K562 (cell line): ENCODE measurements around the gene XRN1. TPM values are rescaled to one million over a fixed set of nuclear protein-coding genes. Genes with fewer than 3 reads are reported as not detected.

Source experiments
- ATAC-seq: fragments of 200-7000 bp; cut with Tn5 transposase; 3 replicates; pipeline ENCODE4 v1.9.1; 2020; ENCODE audit warnings: moderate library complexity
- BruUV-seq: library from RNA; stranded (reverse); fragments of 400-500 nt; replicated peaks from 2 replicates; lab custom pipeline; 2021; lab: Mats Ljungman, UMichigan
- CTCF ChIA-PET: fragments of 300-600 bp; formaldehyde crosslinking; extraction: SDS; loops from one replicate; lab custom pipeline; 2021; ENCODE audit warnings: low intra/inter-chr PET ratio; lab: Yijun Ruan, JAX
- POLR2A ChIA-PET: fragments of 300-600, 350-650 bp; sonication (Branson Sonifier 250); formaldehyde crosslinking; extraction: SDS; loops from one replicate; lab custom pipeline; 2021; ENCODE audit warnings: antibody characterized with exemption, inconsistent platforms; lab: Yijun Ruan, JAX
- DNase-seq, 4 experiments: peaks; one replicate each; pipeline versions ENCODE4 v3.0.0 to v3.0.0-alpha.2; 2011 to 2018; ENCODE audit warnings: low spot score in 3 of 4, mixed read lengths in 3 of 4; ENCODE audit errors: extremely low read depth in 1 of 4
- FAIRE-seq: peaks from 2 replicates; lab custom pipeline; 2011; peaks lifted over from hg19 to GRCh38; lab: Jason Lieb, UNC
- H2AFZ ChIP-seq: 2 replicates; pipeline ENCODE4 v1.6.0; 2011; ENCODE audit warnings: low read depth, low read length, control low read depth, inconsistent platforms
- H3K27ac ChIP-seq: fragments of 200-600 bp; 3 replicates; pipeline ENCODE4 v1.8.0; 2011; ENCODE audit warnings: low read depth, mild to moderate bottlenecking, control low read depth, inconsistent platforms, low read length, moderate library complexity, mixed read lengths; ENCODE audit errors: extremely low read depth
- H3K27me3 ChIP-seq, 2 experiments: fragments of 300-600 bp in 1 of 2; 2 replicates in 1 of 2; 3 replicates in 1 of 2; pipeline versions ENCODE4 v1.6.0 to v1.8.0; 2011; ENCODE audit warnings: inconsistent platforms in 2 of 2, low read length in 2 of 2, mild to moderate bottlenecking in 1 of 2, mixed read lengths in 1 of 2, moderate library complexity in 1 of 2; ENCODE audit not compliant: control insufficient read depth in 2 of 2, insufficient read depth in 2 of 2
- H3K36me3 ChIP-seq: fragments of 300-600 bp; 3 replicates; pipeline ENCODE4 v1.8.0; 2011; ENCODE audit warnings: mild to moderate bottlenecking, low read length, inconsistent platforms; ENCODE audit not compliant: control insufficient read depth, insufficient read depth
- H3K4me1 ChIP-seq, 2 experiments: fragments of 200-600 bp in 1 of 2; replicated peaks in 1 of 2; 2 replicates in 1 of 2; 3 replicates in 1 of 2; pipeline versions ENCODE4 v1.5.1 to v1.8.0; 2011; ENCODE audit warnings: inconsistent platforms in 2 of 2, low read length in 2 of 2, mild to moderate bottlenecking in 1 of 2, mixed read lengths in 1 of 2, moderate library complexity in 1 of 2; ENCODE audit not compliant: control insufficient read depth in 2 of 2, insufficient read depth in 2 of 2
- H3K4me2 ChIP-seq: 2 replicates; pipeline ENCODE4 v1.6.1; 2011; ENCODE audit warnings: low read length, control low read depth, inconsistent platforms, mixed read lengths; ENCODE audit not compliant: insufficient read depth
- H3K4me3 ChIP-seq: fragments of 200-600 bp; sonication (generic), shearing (Covaris generic); 2 replicates; pipeline ENCODE4 v1.5.1; 2016; ENCODE audit warnings: control low read depth, inconsistent platforms
- H3K79me2 ChIP-seq: fragments of 200-600 bp; 3 replicates; pipeline ENCODE4 v1.8.0; 2011; ENCODE audit warnings: low read length, inconsistent platforms; ENCODE audit not compliant: control insufficient read depth, insufficient read depth
- H3K9ac ChIP-seq, 2 experiments: 2 replicates each; pipeline versions ENCODE4 v1.6.0 to v1.6.1; 2011; ENCODE audit warnings: low read depth in 2 of 2, low read length in 2 of 2, control low read depth in 1 of 2, inconsistent platforms in 1 of 2, mild to moderate bottlenecking in 1 of 2, mixed read lengths in 1 of 2; ENCODE audit not compliant: insufficient read depth in 1 of 2
- H3K9me1 ChIP-seq: one replicate; pipeline ENCODE4 v1.6.0; 2011; ENCODE audit warnings: inconsistent platforms, mild to moderate bottlenecking, low read length, moderate library complexity; ENCODE audit not compliant: control insufficient read depth, insufficient read depth
- H3K9me3 ChIP-seq: replicated peaks from 2 replicates; pipeline ENCODE4 v1.5.1; 2011; ENCODE audit warnings: low read depth, low read length, inconsistent platforms; ENCODE audit not compliant: control insufficient read depth, insufficient read depth
- H4K20me1 ChIP-seq: replicated peaks from 2 replicates; pipeline ENCODE4 v1.6.1; 2011; ENCODE audit warnings: low read length, inconsistent platforms, mixed read lengths; ENCODE audit not compliant: control insufficient read depth, insufficient read depth
- E2F3 ChIP-seq: fragments of 250-450 bp; sonication (Bioruptor Pico); IDR thresholded peaks from 2 replicates; pipeline ENCODE4 v1.4.0; 2020; ENCODE audit warnings: mild to moderate bottlenecking
- ELF1 ChIP-seq: fragments of 200-800 bp; sonication (Bioruptor generic); IDR thresholded peaks from 2 replicates; pipeline ENCODE4 v1.6.1; 2016; ENCODE audit warnings: missing genetic modification characterization, missing compliant biosample characterization
- SIRT6 ChIP-seq: IDR thresholded peaks from one replicate; pipeline ENCODE4 v1.6.1; 2012; ENCODE audit warnings: low read depth, mild to moderate bottlenecking, control low read depth, inconsistent platforms, low read length, moderate library complexity
- SRF ChIP-seq, 2 experiments: fragments of 250-450, 450-650 bp in 1 of 2; sonication (Bioruptor Pico) in 1 of 2; sonication (generic) in 1 of 2; formaldehyde crosslinking; IDR thresholded peaks; 2 replicates each; pipeline versions ENCODE4 v1.5.0 to v1.5.1; 2020 to 2022; ENCODE audit warnings: mild to moderate bottlenecking in 1 of 2, missing genetic modification reagents in 1 of 2
- SRSF1 ChIP-seq: fragments of 200-400 bp; formaldehyde crosslinking; IDR thresholded peaks from 2 replicates; pipeline ENCODE4 v1.6.1; 2017; ENCODE audit warnings: mild to moderate bottlenecking, low read depth, low read length, moderate library complexity
- ZKSCAN1 ChIP-seq: fragments of 150-350 bp; IDR thresholded peaks from 2 replicates; pipeline ENCODE4 v1.6.1; 2016; ENCODE audit warnings: low read depth, low read length
- ZNF444 ChIP-seq: fragments of 250-450 bp; sonication (Bioruptor Pico); IDR thresholded peaks from 2 replicates; pipeline ENCODE4 v1.4.0; 2020; ENCODE audit warnings: mild to moderate bottlenecking, moderate library complexity
- ZNF609 ChIP-seq: sonication (generic); formaldehyde crosslinking; IDR thresholded peaks from 2 replicates; pipeline ENCODE4 v1.8.1; 2023; ENCODE audit warnings: missing genetic modification reagents, mild to moderate bottlenecking, borderline replicate concordance
- WGBS: fragments of 100-300 bp; shearing (Covaris generic); methylation state at CpG from one replicate; pipeline ENCODE4 v1.1.6; 2016; ENCODE audit warnings: low coverage, mixed read lengths; ENCODE audit not compliant: insufficient coverage; ENCODE audit errors: missing lambda C conversion rate; 5-methylcytosine and 5-hydroxymethylcytosine counted together
- in situ Hi-C: fragments of 300-500 bp; cut with MboI; formaldehyde crosslinking; loops from 4 replicates; pipeline ENCODE4 v1.15.0; 2018; ENCODE audit warnings: inconsistent platforms, mixed read lengths
- intact Hi-C: fragments of 100-400 bp; cut with micrococcal nuclease; formaldehyde crosslinking; loops from 2 replicates; pipeline ENCODE4 v1.14.2; 2022
- polyA plus RNA-seq, 8 experiments: library from polyadenylated mRNA; depleted of rRNA in 4 of 8; stranded (reverse) in 5 of 8; unstranded in 3 of 8; fragments of >200 nt; fragmentation: Nextera tagmentation in 2 of 8; fragmentation: Illumina TruSeq in 1 of 8; extraction: Ambion mirVana in 2 of 8; extraction: Trizol in 1 of 8; gene quantifications; 2 replicates each; pipeline versions ENCODE4 v1.2.1 to v1.2.3, GENCODE V29; 2011 to 2014; ENCODE audit warnings: inconsistent platforms in 1 of 8, missing spikeins in 1 of 8
- total RNA-seq, 7 experiments: library from RNA; depleted of rRNA in 6 of 7; stranded (reverse); fragments of >200 nt in 6 of 7; fragmentation: Illumina TruSeq in 2 of 7; extraction: Trizol in 2 of 7; gene quantifications; 2 replicates each; pipeline versions ENCODE4 v1.2.1 to v1.2.3, GENCODE V29; 2011 to 2021; ENCODE audit warnings: low replicate concordance in 1 of 7
- TF ChIP-seq, protein P1 (sequence below): IDR thresholded peaks from 2 replicates; pipeline ENCODE4 v1.6.1; 2012; ENCODE audit warnings: low read depth, low read length, improper control_type of control experiment, borderline replicate concordance
- TF ChIP-seq, protein P2 (sequence below): sonication (generic); formaldehyde crosslinking; IDR thresholded peaks from 2 replicates; pipeline ENCODE4 v1.8.1; 2023; ENCODE audit warnings: mild to moderate bottlenecking, missing genetic modification reagents, moderate library complexity
- TF ChIP-seq, protein P3 (sequence below), 2 experiments: fragments of 450-650 bp; conservative IDR thresholded peaks; 2 replicates each; pipeline ENCODE4 v1.6.1; 2017; ENCODE audit warnings: mild to moderate bottlenecking in 2 of 2, moderate library complexity in 2 of 2

The XRN1 gene
- total and polyA plus RNA-seq, 9 of the 15 experiments (the other 6 are each of a cell fraction or from before 2014, with no cell fraction given): 3.1 to 28.4 (median 17.2) TPM

DNA sequence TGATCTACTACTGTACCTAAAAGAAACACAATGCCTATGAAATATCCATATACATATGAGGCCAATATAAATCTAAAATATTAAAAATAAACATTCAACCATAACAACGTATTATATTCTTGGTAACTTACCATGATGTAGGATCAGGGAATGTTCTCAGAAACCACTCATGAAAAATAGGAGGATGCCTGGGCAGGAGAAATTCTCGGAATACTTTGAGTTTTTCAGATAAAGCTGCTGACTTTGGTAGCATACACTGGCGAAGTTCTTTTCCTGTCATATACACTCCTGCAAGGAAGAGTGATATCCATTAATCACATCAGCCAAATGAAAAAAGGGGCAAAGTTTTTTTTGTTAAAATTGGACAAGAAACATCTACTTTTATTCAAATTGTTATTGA lies 11.3 kb upstream of the XRN1 start (continued):
- TF ChIP-seq, protein P1, sequence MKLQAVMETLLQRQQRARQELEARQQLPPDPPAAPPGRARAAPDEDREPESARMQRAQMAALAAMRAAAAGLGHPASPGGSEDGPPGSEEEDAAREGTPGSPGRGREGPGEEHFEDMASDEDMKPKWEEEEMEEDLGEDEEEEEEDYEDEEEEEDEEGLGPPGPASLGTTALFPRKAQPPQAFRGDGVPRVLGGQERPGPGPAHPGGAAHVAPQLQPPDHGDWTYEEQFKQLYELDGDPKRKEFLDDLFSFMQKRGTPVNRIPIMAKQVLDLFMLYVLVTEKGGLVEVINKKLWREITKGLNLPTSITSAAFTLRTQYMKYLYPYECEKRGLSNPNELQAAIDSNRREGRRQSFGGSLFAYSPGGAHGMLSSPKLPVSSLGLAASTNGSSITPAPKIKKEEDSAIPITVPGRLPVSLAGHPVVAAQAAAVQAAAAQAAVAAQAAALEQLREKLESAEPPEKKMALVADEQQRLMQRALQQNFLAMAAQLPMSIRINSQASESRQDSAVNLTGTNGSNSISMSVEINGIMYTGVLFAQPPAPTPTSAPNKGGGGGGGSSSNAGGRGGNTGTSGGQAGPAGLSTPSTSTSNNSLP: no peak
- TF ChIP-seq SRF (CRISPR knock-in tag; IDR thresholded peaks at IDR 0.05) (no peak), SIRT6 (no peak)

DNA sequence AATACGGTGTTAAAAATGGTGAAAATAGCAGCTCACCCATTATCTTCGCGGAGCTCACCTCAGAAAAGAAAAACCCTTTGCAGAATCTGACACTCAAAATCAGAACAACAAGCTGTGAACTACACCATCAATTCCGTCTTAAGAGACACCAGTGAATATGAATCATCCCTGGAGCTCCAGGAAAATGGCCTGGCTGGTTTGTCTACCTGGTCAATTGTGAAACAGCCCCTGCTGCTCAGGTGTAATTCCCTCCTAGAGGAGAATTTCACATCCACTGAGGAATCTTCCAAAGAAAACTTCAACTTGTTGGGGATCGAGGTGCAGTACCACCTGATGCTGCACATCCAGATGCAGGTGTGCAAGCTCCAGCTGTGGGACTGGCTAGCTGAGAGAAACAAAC lies 3.0 kb upstream of the XRN1 start:
- intact Hi-C loops: no loop called here
- 83% methylated on average over 5 of the region's 5 CpGs for WGBS
- no peak overlapping the region for H2AFZ ChIP-seq
- H4K20me1 ChIP-seq: no peaks in the 10 kb centered on the region
- no peak overlapping the region for H3K4me2 ChIP-seq
- no peak overlapping the region for H3K4me3 ChIP-seq
- DNase-seq (no peak), FAIRE-seq (no peak), ATAC-seq (no peak)
- ChIA-PET POLR2A (interaction anchor here (1.3 kb wide), 1 partner anchor 23 kb away, joined by 3 read pairs; no protein-coding TSS in a partner anchor), CTCF (no interaction called here)
- in situ Hi-C loops: no loop called here
- H3K27me3 ChIP-seq: no peaks in the 10 kb centered on the region
- no TSS peak for BruUV-seq
- no peaks in the 10 kb centered on the region; a peak in 1 of 5 replicates for H3K4me1 ChIP-seq
- no peak overlapping the region for H3K27ac ChIP-seq
- no peak overlapping the region for H3K9ac ChIP-seq
- H3K9me1 ChIP-seq: no peaks in the 10 kb centered on the region
- H3K79me2 ChIP-seq: peaks cover 20% of the 10 kb centered on the region
- peaks cover 53% of the 10 kb centered on the region for H3K36me3 ChIP-seq
- no peaks in the 10 kb centered on the region for H3K9me3 ChIP-seq
- TF ChIP-seq, protein P2, sequence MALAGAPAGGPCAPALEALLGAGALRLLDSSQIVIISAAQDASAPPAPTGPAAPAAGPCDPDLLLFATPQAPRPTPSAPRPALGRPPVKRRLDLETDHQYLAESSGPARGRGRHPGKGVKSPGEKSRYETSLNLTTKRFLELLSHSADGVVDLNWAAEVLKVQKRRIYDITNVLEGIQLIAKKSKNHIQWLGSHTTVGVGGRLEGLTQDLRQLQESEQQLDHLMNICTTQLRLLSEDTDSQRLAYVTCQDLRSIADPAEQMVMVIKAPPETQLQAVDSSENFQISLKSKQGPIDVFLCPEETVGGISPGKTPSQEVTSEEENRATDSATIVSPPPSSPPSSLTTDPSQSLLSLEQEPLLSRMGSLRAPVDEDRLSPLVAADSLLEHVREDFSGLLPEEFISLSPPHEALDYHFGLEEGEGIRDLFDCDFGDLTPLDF (CRISPR knock-in tag): no peak
- TF ChIP-seq, protein P3, sequence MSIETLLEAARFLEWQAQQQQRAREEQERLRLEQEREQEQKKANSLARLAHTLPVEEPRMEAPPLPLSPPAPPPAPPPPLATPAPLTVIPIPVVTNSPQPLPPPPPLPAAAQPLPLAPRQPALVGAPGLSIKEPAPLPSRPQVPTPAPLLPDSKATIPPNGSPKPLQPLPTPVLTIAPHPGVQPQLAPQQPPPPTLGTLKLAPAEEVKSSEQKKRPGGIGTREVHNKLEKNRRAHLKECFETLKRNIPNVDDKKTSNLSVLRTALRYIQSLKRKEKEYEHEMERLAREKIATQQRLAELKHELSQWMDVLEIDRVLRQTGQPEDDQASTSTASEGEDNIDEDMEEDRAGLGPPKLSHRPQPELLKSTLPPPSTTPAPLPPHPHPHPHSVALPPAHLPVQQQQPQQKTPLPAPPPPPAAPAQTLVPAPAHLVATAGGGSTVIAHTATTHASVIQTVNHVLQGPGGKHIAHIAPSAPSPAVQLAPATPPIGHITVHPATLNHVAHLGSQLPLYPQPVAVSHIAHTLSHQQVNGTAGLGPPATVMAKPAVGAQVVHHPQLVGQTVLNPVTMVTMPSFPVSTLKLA (conservative IDR thresholded peaks at IDR 0.05): no peak
- no peak for TF ChIP-seq E2F3 (CRISPR knock-in tag)
- no peak for TF ChIP-seq ELF1 (tag)
- no peak for TF ChIP-seq ZNF444 (CRISPR knock-in tag)
- no peak for TF ChIP-seq ZNF609 (CRISPR knock-in tag)
- no peak for TF ChIP-seq ZKSCAN1
- TF ChIP-seq SRSF1: no peak
